ENCODE measurements around the gene PLXNB3. TPM values are rescaled to one million over a fixed set of nuclear protein-coding genes. Genes with fewer than 3 reads are reported as not detected.

The PLXNB3 gene
- total and polyA plus RNA-seq, 2 of the 13 experiments (the other 11 are each of a cell fraction or from before 2014, with no cell fraction given) = 3.0 to 6.9 TPM

GRCh38 chrX:153714256-153714655 is 49.8 kb upstream of the PLXNB3 start:
- Histone ChIP-seq H4K20me1 (ENCODE audit: insufficient read depth, low read length) (no peaks in the 10 kb centered on the region), H3K4me3 (replicated peaks in 1 of 3; ENCODE audit: insufficient read depth in 1 of 3, low read depth in 2 of 3, low read length in 3 of 3) (no peak overlapping the region), H2AFZ (ENCODE audit: low read length) (no peak overlapping the region), H3K36me3 (replicated peaks in 1 of 2; ENCODE audit: control insufficient read depth in 1 of 2, insufficient read depth in 2 of 2, low read length in 2 of 2) (peaks cover 11 to 36% of the 10 kb centered on the region in 2 experiments; a peak in 4 of 5 replicates), H3K79me2 (ENCODE audit: insufficient read depth, low read length) (peaks cover 2% of the 10 kb centered on the region), H3K4me2 (ENCODE audit: low read depth, low read length) (no peak overlapping the region), H3K4me1 (ENCODE audit: insufficient read depth, low read length) (no peaks in the 10 kb centered on the region), H3K27ac (ENCODE audit: extremely low read length, insufficient read depth, low read length) (no peak overlapping the region), H3K9ac (ENCODE audit: insufficient read depth, low read depth, low read length) (no peak overlapping the region), H3K9me3 (ENCODE audit: low read length) (no peaks in the 10 kb centered on the region), H3K27me3 (ENCODE audit: control insufficient read depth in 1 of 2, insufficient read depth in 2 of 2, low read length in 2 of 2) (no peaks in the 10 kb centered on the region)
- ChIA-PET CTCF (ENCODE audit: low intra/inter-chr PET ratio, low total read pairs) (no interaction called here), POLR2A (no interaction called here)
- no peak for TF ChIP-seq ZKSCAN5 (CRISPR knock-in tag; IDR thresholded peaks at IDR 0.05)
- TF ChIP-seq DRAP1 (CRISPR knock-in tag; IDR thresholded peaks at IDR 0.05) = no peak
- no peak for TF ChIP-seq ZNF572 (CRISPR knock-in tag; IDR thresholded peaks at IDR 0.05)
- TF ChIP-seq SUZ12 (IDR thresholded peaks at IDR 0.05; ENCODE audit: low read depth, low read length) = no peak
- no peak for TF ChIP-seq PHB2 (IDR thresholded peaks at IDR 0.05; ENCODE audit: partially characterized antibody)
- no peak for TF ChIP-seq ZNF484 (CRISPR knock-in tag; IDR thresholded peaks at IDR 0.05; ENCODE audit: borderline replicate concordance, low read depth)
- no peak for TF ChIP-seq MED8 (CRISPR knock-in tag; IDR thresholded peaks at IDR 0.05; ENCODE audit: insufficient replicate concordance)
- TF ChIP-seq HHEX (CRISPR knock-in tag; IDR thresholded peaks at IDR 0.05) = no peak
- no peak for TF ChIP-seq ZNF512B (CRISPR knock-in tag; IDR thresholded peaks at IDR 0.05; ENCODE audit: borderline replicate concordance)
- TF ChIP-seq NFE2 (CRISPR knock-in tag; IDR thresholded peaks at IDR 0.05) = no peak
- TF ChIP-seq PRDM10 (CRISPR knock-in tag; IDR thresholded peaks at IDR 0.05; ENCODE audit: low read depth) = no peak
- TF ChIP-seq REXO4 (CRISPR knock-in tag; IDR thresholded peaks at IDR 0.05; ENCODE audit: borderline replicate concordance) = no peak
- no peak for TF ChIP-seq ELF3 (CRISPR knock-in tag; IDR thresholded peaks at IDR 0.05)
- no peak for TF ChIP-seq CBX1 (IDR thresholded peaks at IDR 0.05; ENCODE audit: low read depth)
- TF ChIP-seq NFYB (CRISPR knock-in tag; IDR thresholded peaks at IDR 0.05) = no peak
- no peak for FAIRE-seq
- BruUV-seq (replicated peaks) = no TSS peak
- no peak for ATAC-seq
- in situ Hi-C loops (cut with HindIII; ENCODE audit: extremely low pct_ligation_motif_present, low pct_unique_long_range_greater_than_20kb) (no loop called here), intact Hi-C loops (cut with micrococcal nuclease; ENCODE audit: unreplicated experiment) (no loop called here)
- DNase-seq (ENCODE audit: low spot score) = no peak
- 100% methylated on average over 3 of the region's 3 CpGs for WGBS (ENCODE audit: low lambda C conversion rate)

Measured in HepG2 (cell line).